Osteocyte (in vitro differentiated cells): Measurements from ENCODE around the gene MDGA2. TPM values are rescaled to one million over a fixed set of nuclear protein-coding genes. Genes with fewer than 3 reads are reported as not detected.

ENCODE experiments used
- DNase-seq: peaks from one replicate; pipeline ENCODE4 v3.0.0; 2021; ENCODE audit warnings: mixed read lengths; ENCODE audit not compliant: unreplicated experiment; ENCODE audit errors: extremely low spot score
- H3K27ac Mint-ChIP-seq: one replicate; pipeline ENCODE4 v1.8.0; 2021; ENCODE audit warnings: mild to moderate bottlenecking, mixed read lengths; ENCODE audit not compliant: unreplicated experiment
- H3K27me3 Mint-ChIP-seq: one replicate; pipeline ENCODE4 v1.8.0; 2021; ENCODE audit warnings: mixed read lengths; ENCODE audit not compliant: unreplicated experiment
- H3K36me3 Mint-ChIP-seq: one replicate; pipeline ENCODE4 v1.8.0; 2021; ENCODE audit warnings: mixed read lengths; ENCODE audit not compliant: unreplicated experiment
- H3K4me1 Mint-ChIP-seq: one replicate; pipeline ENCODE4 v1.8.0; 2021; ENCODE audit warnings: mixed read lengths; ENCODE audit not compliant: unreplicated experiment
- H3K4me3 Mint-ChIP-seq: one replicate; pipeline ENCODE4 v1.8.0; 2021; ENCODE audit warnings: mild to moderate bottlenecking, moderate library complexity, mixed read lengths; ENCODE audit not compliant: unreplicated experiment
- H3K9me3 Mint-ChIP-seq: one replicate; pipeline ENCODE4 v1.8.0; 2021; ENCODE audit warnings: mixed read lengths; ENCODE audit not compliant: unreplicated experiment
- CTCF ChIP-seq: fragments of 200-600 bp; sonication (generic); IDR thresholded peaks from 2 replicates; pipeline ENCODE4 v1.5.0; 2021; ENCODE audit warnings: antibody characterized with exemption, mild to moderate bottlenecking, moderate library complexity
- total RNA-seq: library from RNA; stranded (reverse); gene quantifications from 2 replicates; pipeline ENCODE4 v1.2.1, GENCODE V29; 2021

Gene MDGA2
- total RNA-seq, 1 donor from 2014 or later: 0.19 TPM

GRCh38 chr14:47674543-47675465 lies 601 bp downstream of the MDGA2 start:
- no peak for TF ChIP-seq CTCF
- no peaks in the 10 kb centered on the region for H3K9me3 Mint-ChIP-seq
- DNase-seq: no peak
- H3K4me3 Mint-ChIP-seq: peak overlapping the region; percentile 75
- no peaks in the 10 kb centered on the region for H3K36me3 Mint-ChIP-seq
- peaks cover 20% of the 10 kb centered on the region for H3K4me1 Mint-ChIP-seq
- H3K27me3 Mint-ChIP-seq: peaks cover 69% of the 10 kb centered on the region
- no peak overlapping the region for H3K27ac Mint-ChIP-seq

GRCh38 chr14:47674148-47674542 lies 1.3 kb downstream of the MDGA2 start:
- Mint-ChIP-seq H3K9me3 (no peaks in the 10 kb centered on the region), H3K4me3 (peak overlapping the region; percentile 75), H3K36me3 (no peaks in the 10 kb centered on the region), H3K27me3 (peaks cover 64% of the 10 kb centered on the region), H3K27ac (no peak overlapping the region), H3K4me1 (peaks cover 20% of the 10 kb centered on the region)
- TF ChIP-seq CTCF: no peak
- no peak for DNase-seq

- H3K4me1 Mint-ChIP-seq: no peaks in the 10 kb centered on the region
- TF ChIP-seq CTCF: no peak
- no peak overlapping the region for H3K27ac Mint-ChIP-seq
- DNase-seq: no peak
- peaks cover 19% of the 10 kb centered on the region for H3K27me3 Mint-ChIP-seq
- H3K4me3 Mint-ChIP-seq: no peak overlapping the region
- no peaks in the 10 kb centered on the region for H3K9me3 Mint-ChIP-seq
- H3K36me3 Mint-ChIP-seq: no peaks in the 10 kb centered on the region
Observed at GRCh38 chr14:47665337-47666134, 9.9 kb downstream of the MDGA2 start.

GRCh38 chr14:47662466-47662865 lies 12.9 kb downstream of the MDGA2 start:
- no peaks in the 10 kb centered on the region for H3K4me1 Mint-ChIP-seq
- DNase-seq: no peak
- H3K27ac Mint-ChIP-seq: no peak overlapping the region
- peaks cover 12% of the 10 kb centered on the region for H3K27me3 Mint-ChIP-seq
- TF ChIP-seq CTCF: no peak
- H3K4me3 Mint-ChIP-seq: no peak overlapping the region
- H3K9me3 Mint-ChIP-seq: no peaks in the 10 kb centered on the region
- H3K36me3 Mint-ChIP-seq: no peaks in the 10 kb centered on the region

- DNase-seq: no peak
- Mint-ChIP-seq H3K27ac (no peak overlapping the region), H3K36me3 (no peaks in the 10 kb centered on the region), H3K9me3 (no peaks in the 10 kb centered on the region), H3K27me3 (peaks cover 12% of the 10 kb centered on the region), H3K4me3 (no peak overlapping the region), H3K4me1 (no peaks in the 10 kb centered on the region)
- no peak for TF ChIP-seq CTCF
Observed at GRCh38 chr14:47660158-47660557, 15.2 kb downstream of the MDGA2 start.
